H1 (cell line): ENCODE results near the gene MNAT1. TPM values are rescaled to one million over a fixed set of nuclear protein-coding genes. Genes with fewer than 3 reads are reported as not detected.

Source experiments
- ASH2L ChIP-seq: fragments of 200-600, 300-600 bp; sonication (generic); IDR thresholded peaks from one replicate; pipeline ENCODE4 v1.7.1; 2017; ENCODE audit warnings: low read length
- CHD7 ChIP-seq: fragments of 300-600 bp; sonication (generic); IDR thresholded peaks from 2 replicates; pipeline ENCODE4 v1.7.1; 2012; ENCODE audit warnings: low read length, moderate library complexity, mild to moderate bottlenecking, inconsistent platforms; ENCODE audit not compliant: insufficient replicate concordance
- CREB1 ChIP-seq: IDR thresholded peaks from 2 replicates; pipeline ENCODE4 v1.6.1; 2012; ENCODE audit warnings: inconsistent platforms
- EP300 ChIP-seq, 2 experiments: IDR thresholded peaks; 1 replicate in 1 of 2; 2 replicates in 1 of 2; pipeline ENCODE4 v1.6.1; 2011 to 2012; ENCODE audit warnings: low read depth in 2 of 2, low read length in 2 of 2, mild to moderate bottlenecking in 2 of 2, borderline replicate concordance in 1 of 2, inconsistent platforms in 1 of 2, moderate library complexity in 1 of 2
- GABPA ChIP-seq: IDR thresholded peaks from 2 replicates; pipeline ENCODE4 v1.6.1; 2011; ENCODE audit warnings: mild to moderate bottlenecking, low read length, moderate library complexity, borderline replicate concordance; ENCODE audit not compliant: insufficient read depth
- MAX ChIP-seq: IDR thresholded peaks from 2 replicates; pipeline ENCODE4 v1.6.1; 2012; ENCODE audit warnings: inconsistent platforms
- NRF1 ChIP-seq: IDR thresholded peaks from 2 replicates; pipeline ENCODE4 v1.6.1; 2011; ENCODE audit warnings: mild to moderate bottlenecking, low read depth, low read length, improper control_type of control experiment
- POLR2AphosphoS5 ChIP-seq: IDR thresholded peaks from 2 replicates; pipeline ENCODE4 v1.6.1; 2011; ENCODE audit warnings: low read depth, low read length
- TCF12 ChIP-seq: IDR thresholded peaks from 2 replicates; pipeline ENCODE4 v1.6.1; 2011; ENCODE audit warnings: low read depth, mild to moderate bottlenecking, low read length
- polyA plus RNA-seq, 7 experiments: library from polyadenylated mRNA; depleted of rRNA in 3 of 7; stranded (reverse) in 5 of 7; unstranded in 2 of 7; fragments of >200 nt in 5 of 7; fragments of 200-250 nt in 2 of 7; gene quantifications; 1 replicate in 5 of 7; 2 replicates in 1 of 7; 4 replicates in 1 of 7; pipeline versions ENCODE4 v1.2.1 to v1.2.3, GENCODE V29; 2011 to 2013; ENCODE audit warnings: missing spikeins in 2 of 7, mixed read lengths in 2 of 7
- total RNA-seq: library from RNA; stranded (reverse); fragmentation: NEBNext Ultra II Directional; extraction: Animal tissue kit (Norgen Biotek cat#: 25700); gene quantifications from 2 replicates; pipeline ENCODE4 v1.2.1, GENCODE V29; 2021

The MNAT1 gene
- total and polyA plus RNA-seq, 2 of the 8 experiments (the other 6 are each of a cell fraction or from before 2014, with no cell fraction given), result 34.7 to 52.1 TPM

- TF ChIP-seq POLR2AphosphoS5 (peak; percentile 92), EP300 (IDR thresholded peaks at IDR 0.05; ENCODE audit: borderline replicate concordance in 1 of 2, low read depth in 2 of 2, low read length in 2 of 2) (0 out of 3 replicates have a peak, but pooled peaks of 1 of the 2 experiments have one; percentile 71), CHD7 (no peak), MAX (peak; percentile 77), TCF12 (0 out of 2 replicates have a peak, but pooled peaks have one; percentile 47), CREB1 (peak; percentile 72), GABPA (peak; percentile 87; the same call in 1 of the 2 replicates), ASH2L (peak; percentile 95), NRF1 (no peak)
These were observed at the start of gene MNAT1 (continued) for GRCh38 chr14:60734465-60735242.
